Caco-2 (cell line): ENCODE data around the gene EXOC6. TPM values are rescaled to one million over a fixed set of nuclear protein-coding genes. Genes with fewer than 3 reads are reported as not detected.

ENCODE experiments used
- BruUV-seq: library from RNA; stranded (reverse); fragments of 400-500 nt; replicated peaks from 2 replicates; lab custom pipeline; 2021; lab: Mats Ljungman, UMichigan
- CTCF ChIA-PET: fragments of 300-600 bp; sonication (Branson Sonifier 250); formaldehyde crosslinking; loops from one replicate; lab custom pipeline; 2022; ENCODE audit warnings: antibody characterized with exemption; lab: Charles Lee
- POLR2A ChIA-PET: fragments of 300-600 bp; sonication (Branson Sonifier 250); formaldehyde crosslinking; loops from one replicate; lab custom pipeline; 2022; ENCODE audit warnings: antibody characterized with exemption; lab: Charles Lee
- DNase-seq, 2 experiments: peaks; one replicate each; pipeline versions ENCODE4 v3.0.0 to v3.0.0-alpha.2; 2020 to 2022
- H3K27me3 ChIP-seq: replicated peaks from 2 replicates; pipeline ENCODE4 v1.6.0; 2011; ENCODE audit warnings: low read length; ENCODE audit not compliant: control insufficient read depth, insufficient read depth
- H3K36me3 ChIP-seq: 2 replicates; pipeline ENCODE4 v1.5.1; 2011; ENCODE audit warnings: low read length; ENCODE audit not compliant: control insufficient read depth, insufficient read depth
- H3K4me1 ChIP-seq: fragments of 250-450 bp; sonication (Bioruptor Pico); 2 replicates; pipeline ENCODE4 v1.5.1; 2020; ENCODE audit warnings: mild to moderate bottlenecking
- H3K4me3 ChIP-seq: 2 replicates; pipeline ENCODE4 v1.5.1; 2011; ENCODE audit warnings: low read depth, mild to moderate bottlenecking, control low read depth, low read length
- H3K9me3 ChIP-seq: fragments of 250-450 bp; sonication (Bioruptor Pico); 2 replicates; pipeline ENCODE4 v1.5.1; 2020; ENCODE audit warnings: mild to moderate bottlenecking, moderate library complexity
- H3K27ac Mint-ChIP-seq: one replicate; pipeline ENCODE4 v1.8.0; 2022; ENCODE audit warnings: mixed read lengths; ENCODE audit not compliant: unreplicated experiment
- H3K27me3 Mint-ChIP-seq: one replicate; pipeline ENCODE4 v1.8.0; 2022; ENCODE audit warnings: mixed read lengths; ENCODE audit not compliant: insufficient read depth, unreplicated experiment
- H3K36me3 Mint-ChIP-seq: one replicate; pipeline ENCODE4 v1.8.0; 2022; ENCODE audit warnings: mild to moderate bottlenecking, mixed read lengths; ENCODE audit not compliant: insufficient read depth, unreplicated experiment
- H3K4me1 Mint-ChIP-seq: one replicate; pipeline ENCODE4 v1.8.0; 2022; ENCODE audit warnings: low read depth, mixed read lengths; ENCODE audit not compliant: unreplicated experiment
- H3K4me3 Mint-ChIP-seq: one replicate; pipeline ENCODE4 v1.8.0; 2022; ENCODE audit warnings: mild to moderate bottlenecking, moderate library complexity, mixed read lengths; ENCODE audit not compliant: unreplicated experiment
- H3K9me3 Mint-ChIP-seq: one replicate; pipeline ENCODE4 v1.8.0; 2022; ENCODE audit warnings: mixed read lengths; ENCODE audit not compliant: unreplicated experiment
- CTCF ChIP-seq, 2 experiments: fragments of 200-600 bp in 1 of 2; IDR thresholded peaks; 1 replicate in 1 of 2; 2 replicates in 1 of 2; pipeline versions ENCODE4 v1.5.1 to v1.8.0; 2011 to 2022; ENCODE audit warnings: antibody characterized with exemption in 1 of 2, control low read depth in 1 of 2, inconsistent platforms in 1 of 2, low read depth in 1 of 2, low read length in 1 of 2, mild to moderate bottlenecking in 1 of 2, moderate library complexity in 1 of 2; ENCODE audit not compliant: insufficient read depth in 1 of 2, severe bottlenecking in 1 of 2, unreplicated experiment in 1 of 2
- intact Hi-C: fragments of 100-400 bp; cut with micrococcal nuclease; formaldehyde crosslinking; loops from one replicate; pipeline ENCODE4 v1.10.0; 2022; ENCODE audit not compliant: unreplicated experiment
- total RNA-seq: library from RNA; stranded (reverse); gene quantifications from 2 replicates; pipeline ENCODE4 v1.2.3, GENCODE V29; 2022

The EXOC6 gene
- total RNA-seq, 1 experiment from 2014 or later, result 12.5 TPM

GRCh38 chr10:93096901-93097300 is 248.6 kb downstream of the EXOC6 start:
- no peak overlapping the region for H3K4me3 ChIP-seq
- no peaks in the 10 kb centered on the region for H3K36me3 ChIP-seq
- peak; percentile 31 to 68 for DNase-seq
- Mint-ChIP-seq H3K27me3 (no peaks in the 10 kb centered on the region), H3K4me3 (no peak overlapping the region), H3K9me3 (peaks cover 11% of the 10 kb centered on the region), H3K4me1 (peaks cover 7% of the 10 kb centered on the region), H3K36me3 (no peaks in the 10 kb centered on the region), H3K27ac (no peak overlapping the region)
- intact Hi-C loops, result no loop called here
- BruUV-seq, result no TSS peak
- peaks cover 9% of the 10 kb centered on the region; the same call in 1 of the 2 replicates for H3K4me1 ChIP-seq
- ChIA-PET POLR2A (no interaction called here), CTCF (no interaction called here)
- TF ChIP-seq CTCF (IDR thresholded peaks at IDR 0.05; ENCODE audit: insufficient read depth in 1 of 2, low read depth in 1 of 2, low read length in 1 of 2, severe bottlenecking in 1 of 2, unreplicated experiment in 1 of 2), result no peak
- no peaks in the 10 kb centered on the region for H3K9me3 ChIP-seq
- H3K27me3 ChIP-seq, result no peaks in the 10 kb centered on the region

GRCh38 chr10:93097386-93097785 is 249.1 kb downstream of the EXOC6 start:
- Histone ChIP-seq H3K4me1 (peaks cover 9% of the 10 kb centered on the region; the same call in 1 of the 2 replicates), H3K4me3 (no peak overlapping the region), H3K9me3 (no peaks in the 10 kb centered on the region), H3K27me3 (no peaks in the 10 kb centered on the region), H3K36me3 (no peaks in the 10 kb centered on the region)
- POLR2A ChIA-PET, result no interaction called here
- no peak for DNase-seq
- Mint-ChIP-seq H3K4me3 (no peak overlapping the region), H3K9me3 (peaks cover 11% of the 10 kb centered on the region), H3K27me3 (no peaks in the 10 kb centered on the region), H3K27ac (no peak overlapping the region), H3K4me1 (peaks cover 7% of the 10 kb centered on the region), H3K36me3 (no peaks in the 10 kb centered on the region)
- intact Hi-C loops, result no loop called here
- CTCF ChIA-PET, result no interaction called here
- no peak for TF ChIP-seq CTCF (IDR thresholded peaks at IDR 0.05; ENCODE audit: insufficient read depth in 1 of 2, low read depth in 1 of 2, low read length in 1 of 2, severe bottlenecking in 1 of 2, unreplicated experiment in 1 of 2)
- no TSS peak for BruUV-seq

- Mint-ChIP-seq H3K9me3 (peaks cover 10% of the 10 kb centered on the region), H3K27me3 (no peaks in the 10 kb centered on the region), H3K36me3 (no peaks in the 10 kb centered on the region), H3K4me3 (no peak overlapping the region), H3K4me1 (peaks cover 7% of the 10 kb centered on the region), H3K27ac (no peak overlapping the region)
- TF ChIP-seq CTCF (IDR thresholded peaks at IDR 0.05; ENCODE audit: insufficient read depth in 1 of 2, low read depth in 1 of 2, low read length in 1 of 2, severe bottlenecking in 1 of 2, unreplicated experiment in 1 of 2), result no peak
- Histone ChIP-seq H3K9me3 (no peaks in the 10 kb centered on the region), H3K4me3 (no peak overlapping the region), H3K27me3 (no peaks in the 10 kb centered on the region), H3K4me1 (peaks cover 9% of the 10 kb centered on the region; the same call in 1 of the 2 replicates), H3K36me3 (no peaks in the 10 kb centered on the region)
- no peak for DNase-seq
- BruUV-seq, result no TSS peak
- ChIA-PET POLR2A (no interaction called here), CTCF (no interaction called here)
- intact Hi-C loops, result no loop called here
Observed at GRCh38 chr10:93098816-93099215, 250.5 kb downstream of the EXOC6 start.
